ENCODE measurements around the gene ANKRD36B.

DNA sequence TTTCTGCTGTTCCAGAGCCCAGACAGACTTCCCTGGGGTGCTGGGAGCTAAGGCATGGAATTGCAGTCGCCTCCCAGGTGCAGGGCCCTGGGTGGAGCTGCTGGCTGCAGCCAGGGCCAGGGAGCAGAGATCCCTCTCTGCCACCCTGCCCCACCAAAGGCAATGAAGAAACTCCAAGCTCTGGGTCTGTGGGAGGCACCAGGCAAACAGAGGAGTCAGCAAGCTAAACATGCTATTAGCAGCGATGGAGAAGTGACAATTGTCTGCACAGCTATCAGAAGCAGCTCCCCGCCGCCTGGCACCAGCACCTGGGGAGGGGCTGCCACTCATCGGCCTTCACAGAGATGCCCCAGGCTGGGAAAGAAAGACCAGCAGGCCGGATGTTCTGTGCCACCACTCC lies 28.2 kb upstream of the ANKRD36B start:
- no peak for TF ChIP-seq YY1 (IDR thresholded peaks at IDR 0.05; ENCODE audit: low read depth)
- TF ChIP-seq EP300 (IDR thresholded peaks at IDR 0.05; ENCODE audit: borderline replicate concordance) = no peak
- TF ChIP-seq RAD21 (IDR thresholded peaks at IDR 0.05; ENCODE audit: low read depth) = no peak
- TF ChIP-seq, protein P1, sequence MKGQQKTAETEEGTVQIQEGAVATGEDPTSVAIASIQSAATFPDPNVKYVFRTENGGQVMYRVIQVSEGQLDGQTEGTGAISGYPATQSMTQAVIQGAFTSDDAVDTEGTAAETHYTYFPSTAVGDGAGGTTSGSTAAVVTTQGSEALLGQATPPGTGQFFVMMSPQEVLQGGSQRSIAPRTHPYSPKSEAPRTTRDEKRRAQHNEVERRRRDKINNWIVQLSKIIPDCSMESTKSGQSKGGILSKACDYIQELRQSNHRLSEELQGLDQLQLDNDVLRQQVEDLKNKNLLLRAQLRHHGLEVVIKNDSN (IDR thresholded peaks at IDR 0.05) = no peak
- TF ChIP-seq CREB1 (IDR thresholded peaks at IDR 0.05; ENCODE audit: low read depth) = no peak
- TF ChIP-seq, protein P2, sequence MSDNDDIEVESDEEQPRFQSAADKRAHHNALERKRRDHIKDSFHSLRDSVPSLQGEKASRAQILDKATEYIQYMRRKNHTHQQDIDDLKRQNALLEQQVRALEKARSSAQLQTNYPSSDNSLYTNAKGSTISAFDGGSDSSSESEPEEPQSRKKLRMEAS (IDR thresholded peaks at IDR 0.05) = no peak
- no peak for TF ChIP-seq TCF12 (IDR thresholded peaks at IDR 0.05; ENCODE audit: low read depth)
- TF ChIP-seq, protein P3, sequence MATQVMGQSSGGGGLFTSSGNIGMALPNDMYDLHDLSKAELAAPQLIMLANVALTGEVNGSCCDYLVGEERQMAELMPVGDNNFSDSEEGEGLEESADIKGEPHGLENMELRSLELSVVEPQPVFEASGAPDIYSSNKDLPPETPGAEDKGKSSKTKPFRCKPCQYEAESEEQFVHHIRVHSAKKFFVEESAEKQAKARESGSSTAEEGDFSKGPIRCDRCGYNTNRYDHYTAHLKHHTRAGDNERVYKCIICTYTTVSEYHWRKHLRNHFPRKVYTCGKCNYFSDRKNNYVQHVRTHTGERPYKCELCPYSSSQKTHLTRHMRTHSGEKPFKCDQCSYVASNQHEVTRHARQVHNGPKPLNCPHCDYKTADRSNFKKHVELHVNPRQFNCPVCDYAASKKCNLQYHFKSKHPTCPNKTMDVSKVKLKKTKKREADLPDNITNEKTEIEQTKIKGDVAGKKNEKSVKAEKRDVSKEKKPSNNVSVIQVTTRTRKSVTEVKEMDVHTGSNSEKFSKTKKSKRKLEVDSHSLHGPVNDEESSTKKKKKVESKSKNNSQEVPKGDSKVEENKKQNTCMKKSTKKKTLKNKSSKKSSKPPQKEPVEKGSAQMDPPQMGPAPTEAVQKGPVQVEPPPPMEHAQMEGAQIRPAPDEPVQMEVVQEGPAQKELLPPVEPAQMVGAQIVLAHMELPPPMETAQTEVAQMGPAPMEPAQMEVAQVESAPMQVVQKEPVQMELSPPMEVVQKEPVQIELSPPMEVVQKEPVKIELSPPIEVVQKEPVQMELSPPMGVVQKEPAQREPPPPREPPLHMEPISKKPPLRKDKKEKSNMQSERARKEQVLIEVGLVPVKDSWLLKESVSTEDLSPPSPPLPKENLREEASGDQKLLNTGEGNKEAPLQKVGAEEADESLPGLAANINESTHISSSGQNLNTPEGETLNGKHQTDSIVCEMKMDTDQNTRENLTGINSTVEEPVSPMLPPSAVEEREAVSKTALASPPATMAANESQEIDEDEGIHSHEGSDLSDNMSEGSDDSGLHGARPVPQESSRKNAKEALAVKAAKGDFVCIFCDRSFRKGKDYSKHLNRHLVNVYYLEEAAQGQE (IDR thresholded peaks at IDR 0.05; ENCODE audit: low read depth) = no peak
- TF ChIP-seq EGR1 (IDR thresholded peaks at IDR 0.05) = no peak
- TF ChIP-seq TEAD4 (IDR thresholded peaks at IDR 0.05) = no peak

All from Ishikawa (cell line).